Endodermal cell (in vitro differentiated cells): ENCODE measurements around the gene ARHGEF10L. TPM values are rescaled to one million over a fixed set of nuclear protein-coding genes. Genes with fewer than 3 reads are reported as not detected.
A peak's percentile ranks its signal among the peaks of the same experiment; 100 is the strongest.

ENCODE experiments used
- DNase-seq: peaks from one replicate; pipeline ENCODE4 v3.0.0-alpha.2; 2017
- H3K27ac ChIP-seq: 2 replicates; pipeline ENCODE4 v1.5.1; 2013; ENCODE audit warnings: mild to moderate bottlenecking, low read depth, low read length, moderate library complexity
- H3K27me3 ChIP-seq: 2 replicates; pipeline ENCODE4 v1.6.1; 2013; ENCODE audit warnings: mild to moderate bottlenecking, low read length, moderate library complexity; ENCODE audit not compliant: insufficient read depth, control insufficient read depth, poor library complexity, severe bottlenecking
- H3K36me3 ChIP-seq: 2 replicates; pipeline ENCODE4 v1.7.0; 2013; ENCODE audit warnings: mild to moderate bottlenecking, low read length, moderate library complexity; ENCODE audit not compliant: control insufficient read depth, insufficient read depth
- H3K4me1 ChIP-seq: one replicate; pipeline ENCODE4 v1.7.0; 2013; ENCODE audit warnings: low read length; ENCODE audit not compliant: control insufficient read depth, insufficient read depth
- H3K4me3 ChIP-seq: 2 replicates; pipeline ENCODE4 v1.5.1; 2013; ENCODE audit warnings: mild to moderate bottlenecking, low read length, moderate library complexity
- H3K9ac ChIP-seq: 2 replicates; pipeline ENCODE4 v1.6.1; 2013; ENCODE audit warnings: mild to moderate bottlenecking, low read length, moderate library complexity; ENCODE audit not compliant: poor library complexity, severe bottlenecking; ENCODE audit errors: extremely low read depth
- H3K9me3 ChIP-seq: 2 replicates; pipeline ENCODE4 v1.6.1; 2013; ENCODE audit warnings: mild to moderate bottlenecking, low read length, moderate library complexity; ENCODE audit not compliant: control insufficient read depth
- H3K27ac Mint-ChIP-seq: 2 replicates; pipeline ENCODE4 v1.8.0; 2020; ENCODE audit warnings: mixed read lengths
- H3K27me3 Mint-ChIP-seq: 2 replicates; pipeline ENCODE4 v1.8.0; 2021; ENCODE audit warnings: mild to moderate bottlenecking, mixed read lengths; ENCODE audit not compliant: insufficient read depth
- H3K36me3 Mint-ChIP-seq: 2 replicates; pipeline ENCODE4 v1.8.0; 2020; ENCODE audit warnings: low read depth, mixed read lengths
- H3K4me1 Mint-ChIP-seq: 2 replicates; pipeline ENCODE4 v1.8.0; 2020; ENCODE audit warnings: mixed read lengths
- H3K4me3 Mint-ChIP-seq: 2 replicates; pipeline ENCODE4 v1.8.0; 2020; ENCODE audit warnings: mild to moderate bottlenecking, moderate library complexity, mixed read lengths
- H3K9me3 Mint-ChIP-seq: 2 replicates; pipeline ENCODE4 v1.8.0; 2020; ENCODE audit warnings: mild to moderate bottlenecking, mixed read lengths
- CTCF ChIP-seq: fragments of 200-600 bp; sonication (generic); conservative IDR thresholded peaks from 2 replicates; pipeline ENCODE4 v1.5.0; 2021; ENCODE audit warnings: antibody characterized with exemption, mild to moderate bottlenecking
- WGBS, 2 experiments: methylation state at CpG; one replicate each; pipeline versions ENCODE4 v1.1.5 to v1.1.7; 2013; ENCODE audit warnings: missing lambda C conversion rate in 2 of 2, mixed read lengths in 1 of 2; ENCODE audit not compliant: insufficient coverage in 1 of 2, insufficient read length in 1 of 2; 5-methylcytosine and 5-hydroxymethylcytosine counted together
- total RNA-seq, 2 donors: library from RNA; stranded (reverse); fragmentation: NEBNext Ultra II Directional in 1 of 2; extraction: Animal tissue kit (Norgen Biotek cat#: 25700) in 1 of 2; gene quantifications; 2 replicates in 1 of 2; 3 replicates in 1 of 2; pipeline ENCODE4 v1.2.1, GENCODE V29; 2021

The ARHGEF10L gene
- total RNA-seq, 2 donors from 2014 or later, result 5.2 to 10.5 TPM

DNA sequence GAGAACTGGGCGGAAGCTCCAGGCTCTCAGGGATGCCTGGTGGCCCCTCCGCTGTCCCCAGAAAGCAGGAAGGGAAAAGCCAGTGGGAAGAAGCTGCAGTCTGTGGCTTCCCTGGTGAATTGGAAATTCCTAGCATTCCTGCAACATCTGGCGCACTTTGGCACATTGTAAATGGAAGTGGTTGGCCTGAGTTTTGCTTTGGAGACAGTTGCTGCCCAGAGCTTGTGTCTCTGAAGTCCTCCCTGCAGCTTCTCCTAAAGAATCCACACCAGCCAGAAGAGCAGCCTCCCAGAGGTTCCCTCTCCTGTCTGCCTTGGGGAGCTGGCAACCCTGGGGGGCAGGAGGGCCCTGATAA, 48.2 kb downstream of the ARHGEF10L start:
- Mint-ChIP-seq H3K4me1 (peaks cover 31% of the 10 kb centered on the region), H3K27me3 (no peaks in the 10 kb centered on the region), H3K4me3 (no peak overlapping the region), H3K27ac (peak overlapping the region; percentile 85), H3K36me3 (no peaks in the 10 kb centered on the region), H3K9me3 (no peaks in the 10 kb centered on the region)
- peak overlapping the region; percentile 33 for H3K9ac ChIP-seq
- no peak for TF ChIP-seq CTCF
- 63 to 90% methylated on average over 3 of the region's 3 CpGs for WGBS, 2 experiments
- H3K36me3 ChIP-seq, result no peaks in the 10 kb centered on the region
- H3K4me1 ChIP-seq, result peaks cover 26% of the 10 kb centered on the region
- DNase-seq, result peak; percentile 88
- H3K27me3 ChIP-seq, result no peaks in the 10 kb centered on the region
- peak overlapping the region; percentile 96 for H3K27ac ChIP-seq
- no peaks in the 10 kb centered on the region for H3K9me3 ChIP-seq
- H3K4me3 ChIP-seq, result no peak overlapping the region

- H3K9ac ChIP-seq, result peak overlapping the region; percentile 33
- H3K27ac ChIP-seq, result peak overlapping the region; percentile 96
- Mint-ChIP-seq H3K9me3 (no peaks in the 10 kb centered on the region), H3K27ac (peak overlapping the region; percentile 85), H3K36me3 (no peaks in the 10 kb centered on the region), H3K27me3 (no peaks in the 10 kb centered on the region), H3K4me1 (peaks cover 29% of the 10 kb centered on the region), H3K4me3 (no peak overlapping the region)
- H3K27me3 ChIP-seq, result no peaks in the 10 kb centered on the region
- no peaks in the 10 kb centered on the region for H3K9me3 ChIP-seq
- peak; percentile 88 for DNase-seq
- TF ChIP-seq CTCF, result no peak
- WGBS, 2 experiments, result 39 to 80% methylated on average over 1 to 13 of the region's 13 CpGs
- H3K36me3 ChIP-seq, result no peaks in the 10 kb centered on the region
- peaks cover 26% of the 10 kb centered on the region for H3K4me1 ChIP-seq
- H3K4me3 ChIP-seq, result no peak overlapping the region
These were observed 48.8 kb downstream of the ARHGEF10L start for GRCh38 chr1:17588048-17588871.

DNA sequence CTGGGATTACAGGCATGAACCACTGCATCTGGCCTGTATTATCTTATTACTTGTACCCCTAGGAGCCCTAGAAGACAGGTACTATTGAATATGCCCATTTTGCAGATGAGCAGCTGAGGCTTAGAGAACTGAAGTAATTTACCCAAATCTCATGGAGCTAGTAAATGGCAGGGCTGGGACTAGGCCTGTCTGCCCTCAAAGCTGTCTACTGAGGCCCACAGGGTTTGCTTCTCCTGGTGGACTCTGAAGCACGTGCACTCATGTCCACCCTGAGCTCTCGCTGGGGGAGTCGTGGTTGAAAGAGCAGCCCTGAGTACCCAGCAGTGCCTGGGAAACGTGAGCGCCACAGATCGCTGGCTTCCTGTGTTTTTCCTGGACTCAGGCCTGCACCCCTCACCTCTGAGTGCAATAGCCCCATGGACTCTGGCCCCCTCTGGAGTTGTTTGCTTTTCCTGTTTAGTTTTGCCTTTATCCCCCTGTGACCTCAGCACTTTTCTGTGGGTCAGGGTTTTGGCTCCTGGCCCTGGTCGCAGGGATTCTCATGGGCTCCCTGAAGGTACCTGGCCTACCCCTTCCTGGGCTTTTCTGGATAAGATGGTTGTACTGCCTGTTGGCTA, 52.4 kb downstream of the ARHGEF10L start:
- Mint-ChIP-seq H3K9me3 (no peaks in the 10 kb centered on the region), H3K4me3 (no peak overlapping the region), H3K27ac (peak overlapping the region; percentile 76), H3K4me1 (peaks cover 22% of the 10 kb centered on the region), H3K27me3 (no peaks in the 10 kb centered on the region), H3K36me3 (no peaks in the 10 kb centered on the region)
- no peak for TF ChIP-seq CTCF
- Histone ChIP-seq H3K36me3 (no peaks in the 10 kb centered on the region), H3K9ac (no peak overlapping the region), H3K9me3 (no peaks in the 10 kb centered on the region), H3K27me3 (no peaks in the 10 kb centered on the region), H3K27ac (no peak overlapping the region), H3K4me3 (no peak overlapping the region), H3K4me1 (peaks cover 23% of the 10 kb centered on the region)
- no peak for DNase-seq
- 82 to 100% methylated on average over 3 to 7 of the region's 7 CpGs for WGBS, 2 experiments
